OCI-M1 (cell line): ENCODE data around the gene LRIG1.

Source experiments
- DNase-seq: peaks from one replicate; lab custom pipeline; 2025; lab: John Stamatoyannopoulos, UW

The LRIG1 gene

GRCh38 chr3:66500576-66501482 lies at the start of gene LRIG1:
Gene LRIG1 (minus strand): TSS chr3:66501022. CDS start chr3:66500407, 615 bp downstream.
- DNase-seq: peak; percentile 96

GRCh38 chr3:66544619-66545429 lies 44.0 kb upstream of the LRIG1 start:
- DNase-seq: no peak

GRCh38 chr3:66542153-66542552 lies 41.3 kb upstream of the LRIG1 start:
- no peak for DNase-seq

- DNase-seq: no peak
Observed at GRCh38 chr3:66539466-66539989, 38.7 kb upstream of the LRIG1 start.

GRCh38 chr3:66538390-66538789 lies 37.6 kb upstream of the LRIG1 start:
- DNase-seq: no peak

GRCh38 chr3:66537735-66538134 lies 36.9 kb upstream of the LRIG1 start:
- DNase-seq: no peak

- DNase-seq: no peak
Observed at GRCh38 chr3:66536791-66537190, 36.0 kb upstream of the LRIG1 start.

- no peak for DNase-seq
Observed at GRCh38 chr3:66534304-66534845, 33.6 kb upstream of the LRIG1 start.

GRCh38 chr3:66532613-66533012 lies 31.8 kb upstream of the LRIG1 start:
- no peak for DNase-seq

- DNase-seq: no peak
Observed at GRCh38 chr3:66532160-66532587, 31.4 kb upstream of the LRIG1 start.

- no peak for DNase-seq
Observed at GRCh38 chr3:66531256-66531655, 30.4 kb upstream of the LRIG1 start.

- no peak for DNase-seq
Observed at GRCh38 chr3:66527246-66527645, 26.4 kb upstream of the LRIG1 start.

- no peak for DNase-seq
Observed at GRCh38 chr3:66525771-66526170, 24.9 kb upstream of the LRIG1 start.

GRCh38 chr3:66520724-66521123 lies 19.9 kb upstream of the LRIG1 start:
- no peak for DNase-seq

GRCh38 chr3:66518644-66519043 lies 17.8 kb upstream of the LRIG1 start:
- DNase-seq: no peak

- DNase-seq: no peak
Observed at GRCh38 chr3:66518126-66518525, 17.3 kb upstream of the LRIG1 start.

GRCh38 chr3:66517241-66517640 lies 16.4 kb upstream of the LRIG1 start:
- no peak for DNase-seq

GRCh38 chr3:66508461-66508860 lies 7.6 kb upstream of the LRIG1 start:
- DNase-seq: no peak

- no peak for DNase-seq
Observed at GRCh38 chr3:66507423-66508260, 6.8 kb upstream of the LRIG1 start.

GRCh38 chr3:66506154-66506553 lies 5.3 kb upstream of the LRIG1 start:
- DNase-seq: no peak

GRCh38 chr3:66504850-66505641 lies 4.2 kb upstream of the LRIG1 start:
- DNase-seq: no peak
